PC-9 (cell line): ENCODE data around the gene EMILIN1. TPM values are rescaled to one million over a fixed set of nuclear protein-coding genes. Genes with fewer than 3 reads are reported as not detected.

Experiments
- BruUV-seq: library from RNA; stranded (reverse); fragments of 400-500 nt; replicated peaks from 2 replicates; lab custom pipeline; 2021; lab: Mats Ljungman, UMichigan
- CTCF ChIA-PET: fragments of 300-600 bp; sonication (Branson Sonifier 250); formaldehyde crosslinking; loops from one replicate; lab custom pipeline; 2022; ENCODE audit warnings: antibody characterized with exemption; lab: Charles Lee
- POLR2A ChIA-PET: fragments of 300-600 bp; sonication (Branson Sonifier 250); formaldehyde crosslinking; loops from one replicate; lab custom pipeline; 2022; ENCODE audit warnings: antibody characterized with exemption; ENCODE audit not compliant: unreplicated experiment; lab: Charles Lee
- DNase-seq, 2 experiments: peaks; one replicate each; pipeline versions ENCODE4 v3.0.0 to v3.0.0-alpha.2; 2015 to 2022; ENCODE audit warnings: mixed read lengths in 1 of 2
- H2AFZ ChIP-seq: fragments of 200-600 bp; sonication (generic); 2 replicates; pipeline ENCODE4 v1.8.1; 2017; ENCODE audit warnings: antibody characterized with exemption
- H3F3A ChIP-seq: fragments of 200-600 bp; sonication (generic); 2 replicates; pipeline ENCODE4 v1.8.1; 2017; ENCODE audit warnings: antibody characterized with exemption, mild to moderate bottlenecking, low read depth; ENCODE audit not compliant: insufficient read depth
- H3K27ac ChIP-seq: fragments of 200-600 bp; sonication (generic); 2 replicates; pipeline ENCODE4 v1.6.1; 2016; ENCODE audit warnings: mixed run types
- H3K27me3 ChIP-seq: fragments of 200-600 bp; sonication (generic); 2 replicates; pipeline ENCODE4 v1.6.1; 2016; ENCODE audit warnings: low read depth, mixed run types; ENCODE audit not compliant: insufficient read depth
- H3K36me3 ChIP-seq: fragments of 200-600 bp; sonication (generic); 2 replicates; pipeline ENCODE4 v1.6.1; 2016; ENCODE audit warnings: low read depth, mixed run types
- H3K4me1 ChIP-seq: fragments of 200-600 bp; sonication (generic); replicated peaks from 2 replicates; pipeline ENCODE4 v1.6.1; 2016; ENCODE audit warnings: mixed run types; ENCODE audit not compliant: insufficient read depth
- H3K4me2 ChIP-seq: fragments of 200-600 bp; sonication (generic); 2 replicates; pipeline ENCODE4 v1.6.1; 2017; ENCODE audit warnings: mixed run types
- H3K4me3 ChIP-seq: fragments of 200-600 bp; sonication (generic); 2 replicates; pipeline ENCODE4 v1.6.1; 2016; ENCODE audit warnings: mixed run types
- H3K79me2 ChIP-seq: fragments of 200-600 bp; sonication (generic); 2 replicates; pipeline ENCODE4 v1.6.1; 2017; ENCODE audit warnings: low read depth, mixed run types
- H3K9me2 ChIP-seq: fragments of 200-600 bp; sonication (generic); 2 replicates; pipeline ENCODE4 v1.8.1; 2017; ENCODE audit warnings: mild to moderate bottlenecking; ENCODE audit not compliant: insufficient read depth
- H3K9me3 ChIP-seq: fragments of 200-600 bp; sonication (generic); 2 replicates; pipeline ENCODE4 v1.8.1; 2016; ENCODE audit warnings: low read depth; ENCODE audit not compliant: insufficient read depth
- H4K20me1 ChIP-seq: fragments of 200-600 bp; sonication (generic); 2 replicates; pipeline ENCODE4 v1.8.1; 2017; ENCODE audit not compliant: insufficient read depth
- EZH2 ChIP-seq: fragments of 200-600 bp; sonication (generic); IDR thresholded peaks from 2 replicates; pipeline ENCODE4 v1.8.0; 2017; ENCODE audit warnings: antibody characterized with exemption, low read depth
- intact Hi-C: fragments of 100-400 bp; cut with micrococcal nuclease; formaldehyde crosslinking; loops from one replicate; pipeline ENCODE4 v1.10.0; 2022; ENCODE audit not compliant: unreplicated experiment
- total RNA-seq: library from RNA; stranded (reverse); gene quantifications from 2 replicates; pipeline ENCODE4 v1.2.3, GENCODE V29; 2021
- TF ChIP-seq, protein P1 (sequence below): fragments of 200-600 bp; sonication (generic); conservative IDR thresholded peaks from 2 replicates; pipeline ENCODE4 v1.6.1; 2017; ENCODE audit warnings: mixed run types, antibody characterized with exemption, mild to moderate bottlenecking, moderate library complexity

EMILIN1 gene
- total RNA-seq, 1 experiment from 2014 or later = 1.6 TPM

DNA sequence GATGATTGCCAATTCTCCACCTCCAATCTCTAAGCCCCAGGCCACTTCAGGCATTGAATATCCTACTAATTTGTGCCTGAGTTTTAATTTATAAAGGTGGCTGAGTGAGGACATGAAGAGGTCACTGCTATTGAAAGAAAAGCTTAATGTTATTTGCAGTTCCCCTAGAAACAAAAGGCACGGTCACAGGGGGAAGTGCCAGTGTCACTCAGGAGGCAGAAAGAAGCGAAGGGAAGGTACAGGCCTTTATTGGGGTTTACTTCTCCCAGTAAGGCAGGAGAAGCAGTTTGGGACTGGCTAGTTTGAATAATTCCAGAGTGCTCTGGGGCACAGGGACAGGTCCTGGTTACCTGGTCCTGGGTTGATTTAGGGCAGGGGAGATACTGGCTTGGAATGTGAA, 43.5 kb downstream of the EMILIN1 start:
- Histone ChIP-seq H2AFZ (no peak overlapping the region), H3K4me3 (no peak overlapping the region), H3K4me2 (no peak overlapping the region), H3K9me2 (no peaks in the 10 kb centered on the region), H3F3A (no peaks in the 10 kb centered on the region), H3K27me3 (peaks cover 53% of the 10 kb centered on the region), H3K9me3 (no peaks in the 10 kb centered on the region), H3K79me2 (no peaks in the 10 kb centered on the region), H4K20me1 (no peaks in the 10 kb centered on the region), H3K27ac (no peak overlapping the region), H3K36me3 (no peaks in the 10 kb centered on the region), H3K4me1 (no peaks in the 10 kb centered on the region)
- intact Hi-C loops = no loop called here
- TF ChIP-seq, protein P1, sequence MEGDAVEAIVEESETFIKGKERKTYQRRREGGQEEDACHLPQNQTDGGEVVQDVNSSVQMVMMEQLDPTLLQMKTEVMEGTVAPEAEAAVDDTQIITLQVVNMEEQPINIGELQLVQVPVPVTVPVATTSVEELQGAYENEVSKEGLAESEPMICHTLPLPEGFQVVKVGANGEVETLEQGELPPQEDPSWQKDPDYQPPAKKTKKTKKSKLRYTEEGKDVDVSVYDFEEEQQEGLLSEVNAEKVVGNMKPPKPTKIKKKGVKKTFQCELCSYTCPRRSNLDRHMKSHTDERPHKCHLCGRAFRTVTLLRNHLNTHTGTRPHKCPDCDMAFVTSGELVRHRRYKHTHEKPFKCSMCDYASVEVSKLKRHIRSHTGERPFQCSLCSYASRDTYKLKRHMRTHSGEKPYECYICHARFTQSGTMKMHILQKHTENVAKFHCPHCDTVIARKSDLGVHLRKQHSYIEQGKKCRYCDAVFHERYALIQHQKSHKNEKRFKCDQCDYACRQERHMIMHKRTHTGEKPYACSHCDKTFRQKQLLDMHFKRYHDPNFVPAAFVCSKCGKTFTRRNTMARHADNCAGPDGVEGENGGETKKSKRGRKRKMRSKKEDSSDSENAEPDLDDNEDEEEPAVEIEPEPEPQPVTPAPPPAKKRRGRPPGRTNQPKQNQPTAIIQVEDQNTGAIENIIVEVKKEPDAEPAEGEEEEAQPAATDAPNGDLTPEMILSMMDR = no peak
- no peak for TF ChIP-seq EZH2
- ChIA-PET POLR2A (no interaction called here), CTCF (no interaction called here)
- BruUV-seq = no TSS peak
- no peak for DNase-seq

DNA sequence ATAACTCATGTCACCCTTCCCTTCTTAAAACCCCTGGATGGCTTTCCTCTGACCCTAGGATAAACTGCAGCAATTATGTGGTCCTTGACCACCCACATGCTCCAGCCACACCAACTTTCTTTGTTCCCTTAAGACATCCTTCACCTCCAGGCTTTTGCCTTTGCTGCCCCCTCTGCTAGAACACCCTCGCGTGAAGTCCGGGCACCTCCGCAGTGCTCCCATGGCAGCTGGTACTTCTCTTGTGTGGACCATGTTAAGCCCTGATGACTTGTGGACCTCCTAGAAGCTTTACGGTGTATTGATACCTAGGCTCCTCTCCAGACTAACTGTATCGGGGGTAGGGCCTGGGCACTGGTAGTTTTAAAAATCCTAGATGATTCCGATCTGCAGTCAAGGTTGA, 44.4 kb downstream of the EMILIN1 start:
- Histone ChIP-seq H3K4me3 (no peak overlapping the region), H3K4me2 (peak overlapping the region; percentile 84; the same call in 1 of the 2 replicates), H3K27me3 (peaks cover 53% of the 10 kb centered on the region), H3K27ac (no peak overlapping the region), H3K36me3 (no peaks in the 10 kb centered on the region), H3K79me2 (no peaks in the 10 kb centered on the region), H3K4me1 (no peaks in the 10 kb centered on the region), H3K9me2 (no peaks in the 10 kb centered on the region), H3F3A (no peaks in the 10 kb centered on the region), H2AFZ (no peak overlapping the region), H3K9me3 (no peaks in the 10 kb centered on the region), H4K20me1 (no peaks in the 10 kb centered on the region)
- POLR2A ChIA-PET = interaction anchor here (0.6 kb wide), 1 partner anchor 10 kb away, joined by 3 read pairs; no protein-coding TSS in a partner anchor
- intact Hi-C loops = no loop called here
- no TSS peak for BruUV-seq
- TF ChIP-seq EZH2 = no peak
- TF ChIP-seq, protein P1 = no peak
- no peak for DNase-seq
- CTCF ChIA-PET = no interaction called here

DNA sequence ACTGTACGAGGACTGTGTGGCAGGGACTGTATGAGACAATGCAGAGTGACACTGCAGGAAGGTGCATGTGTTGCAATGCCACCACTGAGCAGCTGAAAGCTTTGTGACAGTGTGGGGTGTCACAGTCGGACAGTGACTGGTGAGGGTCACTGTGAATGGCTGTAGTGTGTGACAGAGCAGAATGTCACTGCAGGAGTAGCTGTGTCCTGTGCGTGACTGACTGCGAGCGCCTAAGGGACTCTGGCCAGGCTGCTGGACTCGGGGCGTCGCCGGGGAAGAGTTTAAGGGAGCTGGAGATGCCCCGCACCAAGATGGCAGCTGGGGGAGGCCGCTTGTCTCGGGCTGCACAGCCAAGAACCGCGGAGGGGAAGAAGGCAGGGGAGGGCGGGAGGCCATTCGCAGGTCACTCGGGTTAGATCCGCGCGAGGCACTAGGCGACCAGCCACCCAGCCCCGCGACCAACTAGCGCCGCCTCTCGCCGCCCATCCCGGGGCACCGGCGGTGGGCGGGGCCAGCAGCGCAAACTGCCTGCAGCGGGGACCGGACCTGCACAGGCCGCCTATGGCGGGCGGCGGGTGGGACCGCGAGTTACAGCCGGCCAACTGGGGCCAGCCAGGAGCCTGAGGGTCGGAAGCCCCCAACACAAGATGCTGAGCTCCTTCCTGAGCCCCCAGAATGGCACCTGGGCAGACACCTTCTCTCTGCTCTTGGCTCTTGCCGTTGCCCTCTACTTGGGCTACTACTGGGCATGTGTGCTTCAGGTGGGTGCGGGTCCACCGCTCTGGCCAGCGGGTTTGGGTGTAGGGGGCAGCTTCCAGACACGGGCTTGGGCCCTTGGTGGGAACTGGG, 45.1 kb downstream of the EMILIN1 start, which contains the start of gene ABHD1:
TSS of gene ABHD1 (plus strand) at position 514 of the 849 bp plus-strand sequence. CDS start at position 648, 134 bp downstream.
- intact Hi-C loops = no loop called here
- H3F3A ChIP-seq = no peaks in the 10 kb centered on the region
- no peaks in the 10 kb centered on the region for H3K9me3 ChIP-seq
- TF ChIP-seq, protein P1 = no peak
- TF ChIP-seq EZH2 = no peak
- H3K27me3 ChIP-seq = peaks cover 49% of the 10 kb centered on the region
- no peak within 1 kb of the TSS for H3K27ac ChIP-seq
- no peaks in the 10 kb centered on the region for H3K79me2 ChIP-seq
- POLR2A ChIA-PET = interaction anchor here (0.6 kb wide), 1 partner anchor 11 kb away, joined by 3 read pairs; no protein-coding TSS in a partner anchor
- no peaks in the 10 kb centered on the region for H3K4me1 ChIP-seq
- H3K4me3 ChIP-seq = peak within 1 kb of the TSS; percentile 59; the same call in 1 of the 2 replicates
- H3K4me2 ChIP-seq = peak within 1 kb of the TSS; percentile 84
- DNase-seq = peak in 1 of 2 experiments; percentile 61
- H2AFZ ChIP-seq = peak within 1 kb of the TSS; percentile 75
- H4K20me1 ChIP-seq = no peaks in the 10 kb centered on the region
- CTCF ChIA-PET = interaction anchor here (1.0 kb wide), 1 partner anchor 179 kb away, joined by 3 read pairs; no protein-coding TSS in a partner anchor
- no peaks in the 10 kb centered on the region for H3K9me2 ChIP-seq
- BruUV-seq = no TSS peak
- no peaks in the 10 kb centered on the region for H3K36me3 ChIP-seq
